IMR-90 (cell line): Measurements from ENCODE around the gene AQP5. TPM values are rescaled to one million over a fixed set of nuclear protein-coding genes. Genes with fewer than 3 reads are reported as not detected.
"Not testable (repeated sequence)": the region's sequence is repeated elsewhere in the genome, so short reads cannot be mapped to it uniquely, and the experiment has no call there.

Source experiments
- ATAC-seq: fragments of 200-7000 bp; cut with Tn5 transposase; 2 replicates; pipeline ENCODE4 v1.9.1; 2020; ENCODE audit warnings: low read depth, mild to moderate bottlenecking, moderate library complexity
- BruUV-seq: library from RNA; stranded (reverse); fragments of 400-500 nt; replicated peaks from 2 replicates; lab custom pipeline; 2021; lab: Mats Ljungman, UMichigan
- CTCF ChIA-PET: fragments of 300-600 bp; formaldehyde crosslinking; extraction: SDS; loops from one replicate; lab custom pipeline; 2021; ENCODE audit warnings: antibody characterized with exemption; lab: Yijun Ruan, JAX
- POLR2A ChIA-PET: fragments of 300-600 bp; sonication (Branson Sonifier 250); formaldehyde crosslinking; loops from one replicate; lab custom pipeline; 2022; ENCODE audit warnings: antibody characterized with exemption; ENCODE audit not compliant: unreplicated experiment; lab: Charles Lee
- DNase-seq: peaks from one replicate; pipeline ENCODE4 v3.0.0; 2013
- H2AFZ ChIP-seq: replicated peaks from 2 replicates; pipeline ENCODE3; 2013; ENCODE audit warnings: low read length, mild to moderate bottlenecking; ENCODE audit not compliant: poor library complexity
- H2AK5ac ChIP-seq: 2 replicates; pipeline ENCODE4 v1.6.1; 2013; ENCODE audit warnings: low read depth, low read length, inconsistent platforms
- H2AK9ac ChIP-seq: replicated peaks from 2 replicates; pipeline ENCODE3; 2013; ENCODE audit warnings: mild to moderate bottlenecking, low read depth, low read length, moderate library complexity; ENCODE audit not compliant: poor library complexity
- H2BK120ac ChIP-seq: 2 replicates; pipeline ENCODE4 v1.6.1; 2013; ENCODE audit warnings: low read depth, low read length, inconsistent platforms
- H2BK15ac ChIP-seq: 3 replicates; pipeline ENCODE4 v1.6.1; 2013; ENCODE audit warnings: low read depth, low read length, inconsistent platforms
- H2BK20ac ChIP-seq: 2 replicates; pipeline ENCODE4 v1.6.1; 2013; ENCODE audit warnings: low read depth, mild to moderate bottlenecking, inconsistent platforms, low read length, moderate library complexity
- H2BK5ac ChIP-seq: 2 replicates; pipeline ENCODE4 v1.6.1; 2013; ENCODE audit warnings: mild to moderate bottlenecking, low read depth, low read length, inconsistent platforms; ENCODE audit not compliant: poor library complexity, severe bottlenecking
- H3K14ac ChIP-seq: replicated peaks from 2 replicates; pipeline ENCODE4 v1.6.1; 2013; ENCODE audit warnings: low read depth, low read length, inconsistent platforms
- H3K18ac ChIP-seq: 2 replicates; pipeline ENCODE4 v1.6.1; 2013; ENCODE audit warnings: low read depth, low read length, control low read depth
- H3K23ac ChIP-seq: 2 replicates; pipeline ENCODE4 v1.6.1; 2013; ENCODE audit warnings: low read depth, low read length, inconsistent platforms
- H3K27ac ChIP-seq: 2 replicates; pipeline ENCODE4 v1.5.1; 2013; ENCODE audit warnings: mild to moderate bottlenecking, control low read depth, low read length; ENCODE audit not compliant: insufficient read depth
- H3K27me3 ChIP-seq: 2 replicates; pipeline ENCODE4 v1.6.1; 2013; ENCODE audit warnings: low read length; ENCODE audit not compliant: control insufficient read depth, insufficient read depth
- H3K36me3 ChIP-seq: 2 replicates; pipeline ENCODE4 v1.6.1; 2013; ENCODE audit warnings: low read length, mixed read lengths; ENCODE audit not compliant: control insufficient read depth, insufficient read depth
- H3K4ac ChIP-seq: 2 replicates; pipeline ENCODE4 v1.6.1; 2013; ENCODE audit warnings: low read depth, low read length, inconsistent platforms
- H3K4me1 ChIP-seq: 2 replicates; pipeline ENCODE4 v1.6.1; 2013; ENCODE audit warnings: low read length, mixed read lengths; ENCODE audit not compliant: control insufficient read depth, insufficient read depth
- H3K4me2 ChIP-seq: 2 replicates; pipeline ENCODE4 v1.6.1; 2013; ENCODE audit warnings: low read depth, mild to moderate bottlenecking, control low read depth, low read length, moderate library complexity
- H3K4me3 ChIP-seq: 2 replicates; pipeline ENCODE4 v1.5.1; 2013; ENCODE audit warnings: low read depth, mild to moderate bottlenecking, control low read depth, low read length, moderate library complexity; ENCODE audit not compliant: insufficient read depth
- H3K56ac ChIP-seq: 2 replicates; pipeline ENCODE4 v1.6.1; 2013; ENCODE audit warnings: low read length, inconsistent platforms; ENCODE audit not compliant: insufficient read depth; ENCODE audit errors: extremely low read depth
- H3K79me1 ChIP-seq, 2 experiments: 2 replicates each; pipeline ENCODE4 v1.6.1; 2013; ENCODE audit warnings: low read length in 2 of 2, inconsistent platforms in 1 of 2, low read depth in 1 of 2
- H3K9ac ChIP-seq: 2 replicates; pipeline ENCODE4 v1.6.1; 2013; ENCODE audit warnings: low read depth, low read length, control low read depth
- H3K9me1 ChIP-seq: 2 replicates; pipeline ENCODE4 v1.6.1; 2013; ENCODE audit warnings: low read length, inconsistent platforms; ENCODE audit not compliant: insufficient read depth
- H3K9me3 ChIP-seq: 2 replicates; pipeline ENCODE4 v1.6.1; 2013; ENCODE audit warnings: low read length; ENCODE audit not compliant: control insufficient read depth, insufficient read depth
- H4K20me1 ChIP-seq: 2 replicates; pipeline ENCODE4 v1.6.1; 2013; ENCODE audit warnings: low read length, inconsistent platforms; ENCODE audit not compliant: insufficient read depth
- H4K5ac ChIP-seq: 2 replicates; pipeline ENCODE4 v1.6.1; 2013; ENCODE audit warnings: mild to moderate bottlenecking, low read depth, low read length, control low read depth
- H4K8ac ChIP-seq, 2 experiments: 2 replicates each; pipeline ENCODE4 v1.6.1; 2013; ENCODE audit warnings: low read depth in 2 of 2, low read length in 2 of 2, control low read depth in 1 of 2, inconsistent platforms in 1 of 2
- H4K91ac ChIP-seq: 2 replicates; pipeline ENCODE4 v1.6.1; 2013; ENCODE audit warnings: low read depth, low read length, inconsistent platforms; ENCODE audit not compliant: insufficient read depth
- CEBPB ChIP-seq: IDR thresholded peaks from 2 replicates; pipeline ENCODE4 v1.6.1; 2012; ENCODE audit warnings: low read depth, low read length, improper control_type of control experiment
- RAD21 ChIP-seq: IDR thresholded peaks from 2 replicates; pipeline ENCODE4 v1.6.1; 2012; ENCODE audit warnings: low read length, improper control_type of control experiment
- WGBS, 2 experiments: methylation state at CpG; one replicate each; pipeline versions ENCODE4 v1.1.5 to v1.1.7; 2013; ENCODE audit warnings: missing lambda C conversion rate in 2 of 2; ENCODE audit not compliant: insufficient read length in 1 of 2; ENCODE audit errors: extremely low coverage in 2 of 2; 5-methylcytosine and 5-hydroxymethylcytosine counted together
- dilution Hi-C: fragments of 300-500 bp; cut with HindIII; formaldehyde crosslinking; loops from one replicate; pipeline ENCODE4 v1.14.3; 2018; ENCODE audit warnings: low sequenced_read_pairs; ENCODE audit not compliant: unreplicated experiment
- in situ Hi-C: fragments of 300-500 bp; cut with MboI; formaldehyde crosslinking; loops from 3 replicates; pipeline ENCODE4 v1.14.3; 2019; ENCODE audit warnings: low sequenced_read_pairs, inconsistent platforms, mixed read lengths
- intact Hi-C: fragments of 100-400 bp; cut with micrococcal nuclease; formaldehyde crosslinking; loops from 2 replicates; pipeline ENCODE4 v1.10.0; 2022
- polyA plus RNA-seq, 3 experiments: library from polyadenylated mRNA; depleted of rRNA; stranded (reverse); fragments of >200 nt; gene quantifications; 2 replicates each; pipeline ENCODE4 v1.2.3, GENCODE V29; 2012; ENCODE audit warnings: low replicate concordance in 1 of 3
- total RNA-seq: library from RNA; depleted of rRNA; stranded (reverse); fragments of >200 nt; gene quantifications from 2 replicates; pipeline ENCODE4 v1.2.3, GENCODE V29; 2012

AQP5 gene
- total and polyA plus RNA-seq, 2 of the 4 experiments (the other 2 are of a cell fraction) = not detected

- Histone ChIP-seq H4K20me1 (no peaks in the 10 kb centered on the region; the same call in 1 of the 2 replicates), H3K18ac (no peak overlapping the region), H2AK9ac (no peak overlapping the region), H3K56ac (no peak overlapping the region), H3K4me3 (no peak overlapping the region), H3K4me2 (no peak overlapping the region), H2BK5ac (no peak overlapping the region), H4K91ac (no peak overlapping the region), H3K36me3 (peaks cover 3% of the 10 kb centered on the region), H2AFZ (no peak overlapping the region), H3K14ac (no peak overlapping the region), H4K5ac (no peak overlapping the region), H3K27ac (no peak overlapping the region), H3K23ac (no peak overlapping the region), H4K8ac (no peak overlapping the region), H3K27me3 (no peaks in the 10 kb centered on the region), H3K9me3 (no peaks in the 10 kb centered on the region), H2BK120ac (no peak overlapping the region), H3K79me1 (peaks cover 3 to 45% of the 10 kb centered on the region in 2 experiments; a peak in 3 of 4 replicates), H3K9me1 (peaks cover 19% of the 10 kb centered on the region), H2BK20ac (no peak overlapping the region), H3K9ac (no peak overlapping the region), H3K4me1 (peaks cover 14% of the 10 kb centered on the region), H2AK5ac (no peak overlapping the region), H2BK15ac (no peak overlapping the region), H3K4ac (no peak overlapping the region)
- POLR2A ChIA-PET = no interaction called here
- TF ChIP-seq RAD21 (no peak), CEBPB (peak; percentile 28; the same call in 1 of the 2 replicates)
- ATAC-seq = no peak
- CTCF ChIA-PET = no interaction called here
- WGBS, 2 experiments = 57% methylated on average over 1 of the region's 4 CpGs; no CpG with 5 or more reads in 1 of the 2 experiments
- intact Hi-C loops = no loop called here
- DNase-seq = no peak
- in situ Hi-C loops = no loop called here
- BruUV-seq = no TSS peak
- dilution Hi-C loops = no loop called here
Measured at GRCh38 chr12:49987625-49988303, 26.1 kb downstream of the AQP5 start.

GRCh38 chr12:49989400-49989799 is 27.7 kb downstream of the AQP5 start:
- ATAC-seq, DNase-seq, H2AK9ac ChIP-seq, H3K9me3 ChIP-seq, H3K27me3 ChIP-seq, H3K56ac ChIP-seq, H3K23ac ChIP-seq, H2AFZ ChIP-seq, H3K4me2 ChIP-seq, H4K5ac ChIP-seq, H3K9ac ChIP-seq, H3K4ac ChIP-seq, dilution Hi-C loops, H2BK120ac ChIP-seq, H2BK5ac ChIP-seq, H3K36me3 ChIP-seq, intact Hi-C loops, H3K4me3 ChIP-seq, H2BK20ac ChIP-seq, H4K91ac ChIP-seq, H3K4me1 ChIP-seq, in situ Hi-C loops, H2AK5ac ChIP-seq, H3K27ac ChIP-seq, POLR2A ChIA-PET, H3K14ac ChIP-seq, H2BK15ac ChIP-seq, H4K20me1 ChIP-seq, H3K18ac ChIP-seq, H4K8ac ChIP-seq: not testable (repeated sequence)
- peaks cover 3 to 37% of the 10 kb centered on the region in 2 experiments; a peak in 3 of 4 replicates for H3K79me1 ChIP-seq
- BruUV-seq = TSS peak; percentile 86
- CTCF ChIA-PET = interaction anchor here (0.6 to 0.7 kb wide), 2 partner anchors 73 to 790 kb away, joined by 3 to 4 read pairs; no protein-coding TSS in a partner anchor
- H3K9me1 ChIP-seq = peaks cover 12% of the 10 kb centered on the region
- WGBS, 2 experiments = no CpG with 5 or more reads among the region's 2 CpGs
